PC-3 (cell line): ENCODE results near the gene RBFOX2.

ENCODE experiments used
- EZH2 ChIP-seq: fragments of 300-600 bp; sonication (generic); IDR thresholded peaks from one replicate; pipeline ENCODE4 v1.6.1; 2017; ENCODE audit warnings: antibody characterized with exemption, mild to moderate bottlenecking, low read length; ENCODE audit not compliant: unreplicated experiment
- TF ChIP-seq, protein P1 (sequence below): fragments of 300-600 bp; sonication (generic); conservative IDR thresholded peaks from 2 replicates; pipeline ENCODE4 v1.5.1; 2017; ENCODE audit warnings: antibody characterized with exemption, low read depth, mild to moderate bottlenecking, low read length

DNA sequence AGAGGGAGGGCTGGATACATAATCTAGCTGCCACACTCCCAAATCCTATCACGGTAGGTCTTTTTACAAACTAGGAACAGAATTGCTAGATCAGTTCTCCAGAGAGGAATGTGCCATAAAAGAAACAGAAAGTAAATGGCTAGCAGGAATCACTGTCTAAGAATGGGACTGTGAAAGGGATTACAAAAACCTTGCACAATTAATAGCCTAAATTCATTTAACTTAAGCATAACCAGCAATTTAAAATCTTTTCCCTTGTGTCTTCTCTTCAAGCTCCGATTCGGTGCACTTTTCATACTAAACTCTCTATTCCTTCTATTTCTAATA, 275.8 kb downstream of the RBFOX2 start:
- TF ChIP-seq, protein P1, sequence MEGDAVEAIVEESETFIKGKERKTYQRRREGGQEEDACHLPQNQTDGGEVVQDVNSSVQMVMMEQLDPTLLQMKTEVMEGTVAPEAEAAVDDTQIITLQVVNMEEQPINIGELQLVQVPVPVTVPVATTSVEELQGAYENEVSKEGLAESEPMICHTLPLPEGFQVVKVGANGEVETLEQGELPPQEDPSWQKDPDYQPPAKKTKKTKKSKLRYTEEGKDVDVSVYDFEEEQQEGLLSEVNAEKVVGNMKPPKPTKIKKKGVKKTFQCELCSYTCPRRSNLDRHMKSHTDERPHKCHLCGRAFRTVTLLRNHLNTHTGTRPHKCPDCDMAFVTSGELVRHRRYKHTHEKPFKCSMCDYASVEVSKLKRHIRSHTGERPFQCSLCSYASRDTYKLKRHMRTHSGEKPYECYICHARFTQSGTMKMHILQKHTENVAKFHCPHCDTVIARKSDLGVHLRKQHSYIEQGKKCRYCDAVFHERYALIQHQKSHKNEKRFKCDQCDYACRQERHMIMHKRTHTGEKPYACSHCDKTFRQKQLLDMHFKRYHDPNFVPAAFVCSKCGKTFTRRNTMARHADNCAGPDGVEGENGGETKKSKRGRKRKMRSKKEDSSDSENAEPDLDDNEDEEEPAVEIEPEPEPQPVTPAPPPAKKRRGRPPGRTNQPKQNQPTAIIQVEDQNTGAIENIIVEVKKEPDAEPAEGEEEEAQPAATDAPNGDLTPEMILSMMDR: no peak
- TF ChIP-seq EZH2: no peak
